ENCODE results near the gene CNTRL.
"Not testable (repeated sequence)": the region's sequence is repeated elsewhere in the genome, so short reads cannot be mapped to it uniquely, and the experiment has no call there.

Gene CNTRL

GRCh38 chr9:121034529-121034928 lies 40.2 kb upstream of the CNTRL start:
- no peak overlapping the region for H3K4me3 ChIP-seq (ENCODE audit: low read depth, low read length)
- ChIA-PET CTCF (interaction anchor here (0.7 to 3.4 kb wide), 5 partner anchors 18 to 53 kb away, joined by 3 to 21 read pairs (median 3); no protein-coding TSS in a partner anchor), POLR2A (no interaction called here)
- no peak for DNase-seq (ENCODE audit: low read depth, low spot score)
- TF ChIP-seq CTCF (IDR thresholded peaks at IDR 0.05; ENCODE audit: insufficient read depth, low read length, missing control alignments) = no peak

GRCh38 chr9:121035717-121036116 lies 39.0 kb upstream of the CNTRL start:
- CTCF ChIA-PET = interaction anchor here (0.6 to 3.4 kb wide), 5 partner anchors 9 to 54 kb away, joined by 3 to 21 read pairs (median 4); no protein-coding TSS in a partner anchor
- POLR2A ChIA-PET; DNase-seq (ENCODE audit: low read depth, low spot score); H3K4me3 ChIP-seq (ENCODE audit: low read depth, low read length): not testable (repeated sequence)

- CTCF ChIA-PET = interaction anchor here (0.8 to 2.6 kb wide), 2 partner anchors 12 to 22 kb away, joined by 3 to 9 read pairs; partner anchors contain the start of gene C5
Measured at GRCh38 chr9:121038362-121038761, 36.4 kb upstream of the CNTRL start.

GRCh38 chr9:121038804-121039203 lies 36.0 kb upstream of the CNTRL start:
- ChIA-PET POLR2A (no interaction called here), CTCF (interaction anchor here (0.8 to 2.6 kb wide), 2 partner anchors 11 to 22 kb away, joined by 3 to 9 read pairs; partner anchors contain the start of gene C5)
- no peak overlapping the region for H3K4me3 ChIP-seq (ENCODE audit: low read depth, low read length)
- no peak for DNase-seq (ENCODE audit: low read depth, low spot score)
- TF ChIP-seq CTCF (IDR thresholded peaks at IDR 0.05; ENCODE audit: insufficient read depth, low read length, missing control alignments) = no peak

More at GRCh38 chr9:121038362-121038761, 36.4 kb upstream of the CNTRL start:
- no peak for DNase-seq (ENCODE audit: low read depth, low spot score)
- no peak overlapping the region for H3K4me3 ChIP-seq (ENCODE audit: low read depth, low read length)
- POLR2A ChIA-PET = no interaction called here
- TF ChIP-seq CTCF (IDR thresholded peaks at IDR 0.05; ENCODE audit: insufficient read depth, low read length, missing control alignments) = no peak

GRCh38 chr9:121048175-121048574 lies 26.6 kb upstream of the CNTRL start:
- H3K4me3 ChIP-seq (ENCODE audit: low read depth, low read length) = no peak overlapping the region
- TF ChIP-seq CTCF (IDR thresholded peaks at IDR 0.05; ENCODE audit: insufficient read depth, low read length, missing control alignments) = no peak
- ChIA-PET POLR2A (no interaction called here), CTCF (interaction anchor here (0.5 to 8.6 kb wide), 8 partner anchors 12 to 492 kb away, joined by 3 to 103 read pairs (median 3); no protein-coding TSS in a partner anchor)
- DNase-seq (ENCODE audit: low read depth, low spot score) = no peak

- ChIA-PET CTCF (interaction anchor here (1.1 to 8.6 kb wide), 7 partner anchors 12 to 429 kb away, joined by 3 to 103 read pairs (median 3); no protein-coding TSS in a partner anchor), POLR2A (no interaction called here)
- no peak for TF ChIP-seq CTCF (IDR thresholded peaks at IDR 0.05; ENCODE audit: insufficient read depth, low read length, missing control alignments)
- DNase-seq (ENCODE audit: low read depth, low spot score) = peak; percentile 21
- no peak overlapping the region for H3K4me3 ChIP-seq (ENCODE audit: low read depth, low read length)
Measured at GRCh38 chr9:121048618-121049017, 26.1 kb upstream of the CNTRL start.
